ENCODE measurements around the gene UBTD1.

Gene UBTD1

DNA sequence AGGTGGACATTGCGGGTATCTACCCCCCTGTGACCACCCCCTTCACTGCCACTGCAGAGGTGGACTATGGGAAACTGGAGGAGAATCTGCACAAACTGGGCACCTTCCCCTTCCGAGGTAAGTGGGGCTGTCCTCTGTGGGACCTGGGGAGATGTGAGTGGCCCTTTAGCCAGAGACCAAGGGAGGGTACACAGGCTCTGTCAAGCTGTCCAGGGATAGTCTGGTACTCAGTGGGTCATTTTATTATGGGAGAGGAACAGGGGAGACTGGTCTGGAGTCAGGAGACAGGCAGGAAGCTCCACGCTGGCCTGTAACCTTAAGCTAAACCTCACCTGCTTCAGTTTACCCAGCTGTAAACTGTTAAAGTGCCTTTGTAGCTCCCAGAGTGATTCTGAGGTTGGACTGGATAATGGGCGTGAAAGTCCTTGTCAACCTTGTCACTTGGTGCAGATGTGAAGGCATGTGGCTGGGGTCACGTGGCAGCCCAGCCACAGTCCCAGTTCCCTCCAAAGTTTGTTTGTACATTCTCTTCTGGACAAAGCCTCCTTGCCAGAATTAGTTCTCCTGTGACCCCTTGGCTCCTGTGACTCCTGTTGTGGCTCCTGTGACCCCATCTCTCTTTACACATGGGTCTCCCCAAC is 86.2 kb downstream of the UBTD1 start:
- DNase-seq (ENCODE audit: low read depth): no peak

DNA sequence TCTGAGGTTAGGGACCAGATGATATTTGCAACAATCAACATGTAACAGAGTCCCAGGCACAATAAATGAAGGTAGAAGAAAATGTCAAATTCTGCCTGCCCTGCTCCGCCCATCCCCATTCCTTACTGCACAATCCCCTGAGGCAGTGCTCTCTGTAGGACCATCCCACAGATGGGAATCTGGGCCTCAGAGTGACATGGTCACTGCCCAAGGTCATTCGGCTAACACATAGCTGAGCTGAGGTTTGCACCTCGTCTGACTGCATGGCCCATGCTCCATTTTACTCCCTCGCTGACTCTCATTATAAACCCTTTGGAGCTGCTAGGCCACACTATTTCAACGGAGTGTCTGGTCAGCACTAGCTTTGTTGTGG is 86.7 kb downstream of the UBTD1 start:
- no peak for DNase-seq (ENCODE audit: low read depth)

DNA sequence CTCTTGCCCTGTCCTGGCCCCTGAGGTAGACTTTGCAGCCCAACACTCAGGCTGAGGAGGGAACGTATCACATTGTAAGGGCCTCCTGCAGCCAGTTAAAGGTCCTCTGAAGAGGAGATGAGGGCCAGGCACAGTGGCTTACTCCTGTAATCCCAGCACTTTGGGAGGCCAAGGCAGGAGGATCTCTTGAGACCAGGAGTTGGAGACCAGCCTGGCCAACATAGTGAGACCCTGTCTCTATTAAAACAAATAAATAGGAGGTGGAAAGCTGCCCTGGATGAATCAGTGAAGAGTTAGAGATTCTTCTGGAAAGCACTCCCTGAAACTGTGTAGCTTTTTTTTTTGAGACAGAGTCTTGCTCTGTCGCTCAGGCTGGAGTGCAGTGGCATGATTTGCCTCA is 88.5 kb downstream of the UBTD1 start:
- DNase-seq (ENCODE audit: low read depth): no peak

DNA sequence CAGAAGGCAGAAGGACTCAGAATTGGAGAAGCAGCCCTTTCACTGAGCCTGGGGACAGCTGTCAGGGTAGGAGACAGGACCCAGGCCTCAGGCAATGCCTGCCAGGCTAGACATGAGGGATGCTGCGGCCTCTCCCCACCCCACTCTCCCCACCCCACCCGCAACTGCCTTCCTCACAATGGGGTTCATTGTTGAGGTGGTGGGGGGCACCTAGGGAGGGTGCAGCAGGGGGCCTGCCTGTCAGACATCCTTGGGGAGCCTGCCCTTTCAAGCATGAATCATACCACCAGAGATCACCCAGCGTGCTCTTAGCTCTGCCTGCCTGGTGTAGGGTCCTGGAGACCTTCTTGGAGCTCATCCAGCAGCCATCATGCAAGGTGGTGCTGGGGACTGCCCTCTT is 90.8 kb downstream of the UBTD1 start, which contains the start of gene C10orf62:
Gene C10orf62, plus strand, starts transcription at position 243 of the 400 bp plus-strand sequence. CDS start 177 bp downstream, outside the sequence.
- no peak for DNase-seq (ENCODE audit: low read depth)

DNA sequence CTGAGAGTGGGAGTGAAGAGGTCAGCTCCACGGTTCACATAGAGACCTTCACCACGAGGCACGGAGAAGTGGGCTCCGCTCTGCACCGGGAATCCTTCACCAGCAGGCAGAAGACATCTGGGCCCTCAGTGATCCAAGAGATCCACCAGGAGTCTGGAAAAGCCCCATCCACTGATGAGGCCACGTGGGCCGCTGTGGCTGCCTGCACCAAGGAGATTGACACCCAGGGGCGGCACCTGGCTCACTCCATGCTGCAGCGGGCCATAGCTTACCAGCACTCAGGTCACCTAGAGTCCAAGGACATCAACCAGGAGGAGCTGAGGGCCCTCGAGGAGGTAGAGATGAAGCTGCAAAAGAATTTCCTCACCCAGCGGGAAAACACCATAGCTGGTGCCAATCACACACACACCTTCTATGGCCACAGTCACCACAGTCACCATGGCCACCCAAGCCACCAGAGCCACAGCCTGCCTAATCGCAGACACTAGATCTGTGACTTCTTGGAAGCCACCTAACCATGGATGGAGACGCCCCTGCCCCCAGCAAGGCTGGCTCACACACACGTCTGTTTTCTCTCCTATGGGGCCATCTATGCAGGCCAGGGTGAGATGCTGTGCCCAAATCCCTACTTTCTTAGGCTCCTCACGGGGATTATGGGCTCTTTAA is 91.5 kb downstream of the UBTD1 start:
- no peak for DNase-seq (ENCODE audit: low read depth)

DNA sequence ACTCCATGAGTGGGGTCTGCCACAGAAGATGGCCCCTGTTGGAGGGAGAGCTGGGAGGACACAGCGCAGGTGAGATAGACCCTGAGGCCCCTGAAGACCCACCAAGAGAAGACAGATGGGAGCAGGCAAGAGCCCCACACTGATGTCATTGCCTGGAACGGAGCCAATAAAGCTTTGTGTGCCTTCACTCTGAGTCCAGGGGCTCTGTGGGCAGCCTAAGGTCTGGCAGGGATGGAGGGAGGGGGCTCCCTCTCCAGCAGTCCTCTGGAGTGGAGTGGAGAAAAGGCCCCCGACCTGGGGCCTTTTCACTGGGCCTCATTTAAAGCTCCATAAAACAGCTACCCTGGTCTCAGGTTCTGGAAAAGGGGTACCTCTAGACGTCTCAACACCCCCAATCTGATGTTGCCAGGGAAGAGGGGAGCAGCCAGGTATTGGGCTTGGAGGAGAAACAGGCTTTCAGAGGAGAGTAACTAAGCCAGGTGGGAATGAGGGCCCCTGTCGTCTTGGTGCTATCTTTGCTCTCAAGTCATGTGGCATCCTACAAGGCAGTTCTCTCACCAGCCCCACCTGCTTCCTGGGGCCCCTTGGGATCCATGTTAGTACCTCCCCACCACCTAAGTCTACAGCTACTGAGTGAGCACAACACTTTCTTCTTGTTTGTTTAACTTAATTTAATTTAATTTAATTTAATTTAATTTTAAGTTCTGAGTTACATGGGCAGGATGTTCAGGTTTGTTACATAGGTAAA is 92.2 kb downstream of the UBTD1 start:
- no peak for DNase-seq (ENCODE audit: low read depth)

DNA sequence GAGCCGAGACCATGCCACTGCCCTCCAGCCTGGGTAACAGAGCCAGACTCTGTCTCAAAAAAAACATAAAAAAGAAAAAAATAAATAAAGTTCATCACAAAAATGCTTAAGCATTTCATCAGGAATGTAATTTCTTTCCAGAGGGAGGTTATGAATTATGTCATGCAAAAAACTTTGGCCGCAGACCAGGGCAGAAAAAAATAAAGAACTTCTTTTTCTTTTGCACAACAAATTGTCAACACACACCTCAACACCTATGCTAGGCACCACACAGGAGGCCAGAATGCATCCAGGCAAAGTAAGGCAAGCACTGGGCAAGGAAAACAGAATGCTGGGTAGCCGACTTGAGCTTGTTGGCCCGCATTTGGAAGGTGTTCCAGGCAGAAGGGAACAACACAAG is 94.7 kb downstream of the UBTD1 start:
- no peak for DNase-seq (ENCODE audit: low read depth)

DNA sequence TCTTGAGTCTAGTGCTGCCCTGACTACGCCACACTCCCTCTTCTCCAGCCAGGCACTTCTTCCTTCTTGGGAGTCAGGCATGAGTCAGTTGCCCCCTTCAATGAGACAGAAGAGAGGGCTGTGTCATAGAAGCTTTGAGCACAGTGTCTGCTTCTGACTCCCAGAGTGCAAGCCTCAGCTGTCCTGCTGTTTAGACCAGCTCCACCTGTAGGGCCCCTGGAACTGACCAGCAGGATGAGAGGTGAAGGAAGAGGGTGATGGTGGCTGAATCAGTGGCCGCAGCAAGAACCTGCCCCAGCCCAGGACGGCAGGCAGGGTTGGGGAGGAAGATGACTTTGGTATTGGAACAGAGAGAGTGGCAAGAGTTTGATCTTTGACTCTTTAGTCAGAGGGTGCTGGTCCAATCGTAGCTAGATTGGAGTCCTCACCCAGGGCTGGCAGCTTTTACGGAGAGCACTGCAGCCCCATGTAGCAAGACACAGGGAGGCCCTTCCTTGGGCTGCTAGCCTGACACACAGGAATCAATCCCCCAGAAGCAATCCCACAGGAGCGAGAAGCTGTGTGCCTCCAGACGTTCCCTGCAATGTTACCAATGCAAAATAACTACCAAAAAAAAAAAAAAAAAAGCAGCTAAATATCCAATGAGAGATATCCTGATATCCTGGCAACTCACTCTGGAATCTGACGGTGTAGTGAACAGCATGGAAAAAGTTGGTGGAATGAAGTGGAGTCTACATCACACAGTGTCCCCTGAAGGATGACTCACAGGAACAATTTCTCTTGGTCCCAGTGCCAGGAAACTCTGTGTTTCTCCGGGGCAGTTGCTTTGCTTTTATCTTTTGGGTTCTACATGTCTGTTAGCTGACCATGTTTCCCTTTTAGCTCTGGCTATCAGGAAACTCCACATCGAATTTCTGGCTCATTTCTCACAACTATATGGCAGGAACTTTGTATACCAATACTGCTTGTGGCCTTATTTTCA is 97.7 kb downstream of the UBTD1 start:
- no peak for DNase-seq (ENCODE audit: low read depth)

DNA sequence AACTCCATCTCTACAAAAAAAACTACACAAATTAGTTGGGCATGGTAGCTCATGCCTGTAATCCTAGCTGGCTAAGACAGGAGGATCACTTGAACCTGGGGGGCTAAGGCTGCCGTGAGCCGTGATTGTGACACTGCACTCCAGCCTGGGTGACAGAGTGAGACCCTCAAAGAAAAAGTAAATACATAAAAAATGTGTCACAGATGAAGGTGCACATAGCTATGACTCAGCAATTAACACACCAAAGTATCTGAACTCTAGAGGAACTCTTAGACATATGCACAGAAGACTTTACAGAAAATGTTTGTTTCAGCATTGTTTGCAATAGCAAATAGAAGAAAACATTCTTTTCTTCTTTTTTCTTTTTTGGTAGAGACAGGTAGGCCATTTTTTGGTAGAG is 99.1 kb downstream of the UBTD1 start:
- no peak for DNase-seq (ENCODE audit: low read depth)

DNA sequence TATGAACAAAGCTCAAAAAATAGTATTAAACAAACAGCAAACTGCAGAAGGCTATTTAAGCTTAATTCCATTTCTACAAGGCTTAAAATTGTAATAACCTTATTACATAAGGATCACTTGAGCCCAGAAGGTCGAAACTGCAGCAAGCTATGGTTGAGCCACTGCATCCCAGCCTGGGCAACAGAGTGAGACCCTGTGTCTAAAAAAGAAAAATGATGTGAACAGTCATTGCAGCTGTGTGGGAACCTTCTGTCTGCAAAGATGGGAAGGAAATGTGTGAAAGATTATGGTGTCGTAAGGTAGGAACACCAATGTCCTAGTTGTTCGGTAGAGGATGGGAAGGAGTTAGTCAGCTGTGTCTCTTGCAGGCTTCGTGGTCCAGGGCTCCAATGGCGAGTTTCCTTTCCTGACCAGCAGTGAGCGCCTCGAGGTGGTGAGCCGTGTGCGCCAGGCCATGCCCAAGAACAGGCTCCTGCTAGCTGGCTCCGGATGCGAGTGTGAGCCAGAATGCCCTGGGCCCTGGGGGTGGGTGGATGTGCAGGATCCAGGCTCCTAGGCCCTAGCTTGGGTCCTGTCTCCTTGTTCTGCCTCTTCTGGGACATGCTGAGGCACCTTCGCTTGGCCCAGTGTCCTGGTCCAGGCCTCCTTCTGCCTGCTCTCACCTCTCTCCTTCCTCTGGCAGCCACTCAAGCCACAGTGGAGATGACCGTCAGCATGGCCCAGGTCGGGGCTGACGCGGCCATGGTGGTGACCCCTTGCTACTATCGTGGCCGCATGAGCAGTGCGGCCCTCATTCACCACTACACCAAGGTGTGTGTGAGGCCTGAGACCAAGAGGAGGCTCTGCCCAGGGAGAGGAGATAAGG is 99.9 kb downstream of the UBTD1 start:
- no peak for DNase-seq (ENCODE audit: low read depth)

DNA sequence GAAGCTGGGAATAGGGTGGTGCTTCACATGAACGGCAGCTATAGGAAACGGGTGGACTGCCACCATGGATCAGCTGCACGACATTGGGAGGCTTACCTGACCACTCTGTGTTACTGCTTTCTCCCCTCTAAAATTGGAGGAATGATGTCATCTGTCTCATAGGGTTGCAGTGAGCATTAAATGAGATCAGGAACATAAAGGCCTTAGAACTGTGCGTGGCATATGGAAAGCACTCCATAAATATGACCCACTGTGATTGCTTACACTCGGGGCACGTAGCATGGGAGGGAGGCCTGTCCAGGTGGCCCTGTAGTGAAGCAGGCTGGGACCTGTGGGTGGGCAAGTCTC is 100.5 kb downstream of the UBTD1 start:
- no peak for DNase-seq (ENCODE audit: low read depth)

DNA sequence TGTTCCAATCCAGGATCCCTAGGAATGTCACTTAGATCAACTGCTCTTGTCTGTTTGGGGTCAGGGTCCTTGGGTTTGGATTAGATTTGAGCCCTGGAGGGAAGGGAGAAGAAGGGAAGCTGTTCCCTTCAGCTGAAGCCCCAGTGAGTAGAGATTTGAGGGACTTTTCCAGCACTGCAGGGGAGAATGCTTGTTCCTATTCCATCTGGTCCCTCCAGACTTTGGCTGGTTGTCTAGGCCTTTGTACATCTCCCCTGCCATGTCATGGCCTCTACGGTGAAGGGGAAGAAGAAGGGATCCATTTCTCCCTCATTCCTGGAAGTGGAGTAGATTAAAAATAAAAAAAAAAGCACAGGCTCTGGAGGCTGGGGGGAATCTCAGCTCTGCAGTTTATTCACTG is 101.9 kb downstream of the UBTD1 start:
- no peak for DNase-seq (ENCODE audit: low read depth)

DNA sequence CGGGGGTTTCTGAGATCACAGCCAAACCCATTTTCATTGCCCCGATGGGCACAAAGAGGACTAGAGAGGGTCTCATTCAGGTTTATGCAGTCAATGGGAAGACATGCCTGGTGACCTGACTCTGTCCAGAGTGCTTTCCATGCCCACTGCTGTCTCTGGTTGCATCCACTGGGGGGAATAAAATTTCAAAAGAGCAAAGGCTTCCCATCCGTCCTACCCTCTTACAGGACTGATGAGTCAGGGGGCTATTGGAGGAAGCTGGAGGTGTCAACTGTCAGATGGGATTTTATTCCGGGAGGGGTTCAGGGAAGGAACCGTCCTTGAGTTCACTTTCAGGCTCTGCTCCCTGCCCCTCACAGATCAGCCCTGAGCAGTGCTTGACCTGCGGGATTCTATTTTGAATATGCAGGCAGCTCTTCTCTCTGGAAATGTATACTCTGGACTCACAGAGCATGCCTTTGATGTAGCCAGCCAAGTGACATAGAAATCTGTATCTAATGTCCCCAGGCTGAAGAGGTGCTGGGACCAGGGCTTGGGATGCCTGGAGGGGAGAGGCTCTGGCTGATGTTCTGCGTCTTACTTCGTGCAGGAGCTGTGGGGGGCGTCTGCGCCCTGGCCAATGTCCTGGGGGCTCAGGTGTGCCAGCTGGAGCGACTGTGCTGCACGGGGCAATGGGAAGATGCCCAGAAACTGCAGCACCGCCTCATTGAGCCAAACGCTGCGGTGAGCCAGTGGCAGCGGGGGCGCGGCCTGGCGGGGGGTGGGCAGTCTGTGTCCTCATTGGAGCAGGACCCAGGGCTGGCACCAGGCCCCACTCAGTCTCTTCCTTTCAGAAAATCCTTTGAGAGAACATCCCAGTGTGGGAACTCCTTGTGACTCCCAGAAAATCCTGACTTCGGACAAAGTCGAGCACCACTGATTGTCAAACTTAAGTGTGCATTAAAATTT is 102.8 kb downstream of the UBTD1 start:
- DNase-seq (ENCODE audit: low read depth): no peak

DNA sequence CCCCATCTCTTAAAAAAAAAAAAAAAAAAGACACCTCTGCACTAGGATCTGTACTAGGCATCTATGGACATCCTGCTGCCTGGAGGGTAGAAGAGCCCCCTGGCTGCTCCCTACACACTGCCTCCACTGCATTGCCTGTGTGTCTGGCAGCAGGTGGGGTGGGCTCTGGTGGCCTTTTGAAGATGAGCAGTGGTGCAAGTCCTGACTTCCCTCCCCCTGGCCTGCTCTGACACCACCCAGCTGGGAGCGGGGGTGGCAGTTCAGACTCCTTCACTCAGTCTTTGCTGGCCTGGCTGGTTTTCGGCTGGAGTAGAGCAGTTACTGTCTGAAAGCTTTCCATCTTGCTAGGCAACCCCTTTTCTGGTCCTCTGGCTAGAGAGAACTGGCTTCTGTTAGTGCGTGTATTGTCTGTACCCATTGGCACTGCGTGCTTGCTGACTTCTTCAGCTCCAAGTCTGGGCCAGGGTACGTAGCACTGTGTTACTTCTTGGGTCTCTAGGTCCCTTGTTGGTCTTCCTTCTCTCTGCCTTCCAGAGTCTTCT is 108.4 kb downstream of the UBTD1 start:
- no peak for DNase-seq (ENCODE audit: low read depth)

DNA sequence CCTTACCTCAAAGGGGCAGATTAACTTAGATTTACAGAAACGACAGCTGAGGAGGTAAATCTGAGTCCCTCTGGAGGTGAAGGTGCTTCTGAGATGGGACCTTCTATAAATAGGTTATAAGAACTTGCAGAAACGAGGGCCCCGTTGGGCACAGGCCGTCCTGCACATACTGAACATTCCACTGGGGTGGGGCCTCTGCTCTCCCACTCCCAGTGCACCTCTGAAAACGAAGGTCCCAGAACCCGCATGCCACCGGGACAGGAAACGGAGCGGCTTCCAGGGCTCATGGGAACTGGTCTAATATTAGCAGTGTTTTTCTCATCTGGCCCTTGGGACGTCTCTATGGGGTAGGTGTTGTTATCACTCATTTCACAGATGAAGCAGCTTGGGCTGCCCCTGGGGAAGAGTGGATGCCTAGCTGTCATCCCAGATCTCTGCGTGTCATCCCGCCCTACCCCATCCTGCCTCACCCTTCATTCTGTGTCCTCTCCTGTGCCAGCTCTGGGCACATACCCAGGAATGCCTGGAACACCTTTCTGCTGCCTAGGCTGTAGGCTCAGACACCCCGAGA is 110.4 kb downstream of the UBTD1 start:
- DNase-seq (ENCODE audit: low read depth): no peak

DNA sequence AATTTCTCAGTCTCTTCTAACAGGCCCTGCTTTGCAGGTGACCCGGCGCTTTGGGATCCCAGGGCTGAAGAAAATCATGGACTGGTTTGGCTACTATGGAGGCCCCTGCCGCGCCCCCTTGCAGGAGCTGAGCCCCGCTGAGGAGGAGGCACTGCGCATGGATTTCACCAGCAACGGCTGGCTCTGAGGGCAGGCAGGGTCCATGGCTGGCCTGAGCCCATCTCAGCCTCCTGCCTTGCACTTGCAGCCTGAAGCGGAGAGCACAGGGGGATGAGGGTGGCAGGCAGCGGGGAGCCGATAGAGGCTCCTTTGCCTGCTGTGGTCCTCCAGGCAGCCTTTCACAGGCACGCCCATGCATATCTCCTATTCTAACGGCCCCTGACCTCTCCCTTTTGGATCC is 112.7 kb downstream of the UBTD1 start:
- DNase-seq (ENCODE audit: low read depth): no peak

DNA sequence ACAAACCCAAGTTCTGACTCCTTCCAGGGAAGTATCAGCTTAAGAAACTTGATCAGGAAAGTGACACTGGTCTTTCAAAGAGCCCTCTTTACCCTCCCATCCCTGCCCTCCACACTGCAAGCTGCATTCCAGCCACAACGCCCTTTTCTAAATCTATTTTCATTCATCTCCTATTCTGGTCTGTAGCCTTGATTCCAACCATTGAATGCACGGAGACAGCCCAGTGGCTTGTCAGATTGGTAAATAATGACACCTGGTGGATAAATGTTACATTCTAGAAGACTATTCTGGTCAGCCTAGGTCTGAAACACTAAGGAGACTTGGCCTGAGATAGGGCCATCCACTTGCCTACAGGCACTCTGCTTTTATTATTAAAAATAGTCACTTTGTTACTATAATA is 113.7 kb downstream of the UBTD1 start:
- no peak for DNase-seq (ENCODE audit: low read depth)

DNA sequence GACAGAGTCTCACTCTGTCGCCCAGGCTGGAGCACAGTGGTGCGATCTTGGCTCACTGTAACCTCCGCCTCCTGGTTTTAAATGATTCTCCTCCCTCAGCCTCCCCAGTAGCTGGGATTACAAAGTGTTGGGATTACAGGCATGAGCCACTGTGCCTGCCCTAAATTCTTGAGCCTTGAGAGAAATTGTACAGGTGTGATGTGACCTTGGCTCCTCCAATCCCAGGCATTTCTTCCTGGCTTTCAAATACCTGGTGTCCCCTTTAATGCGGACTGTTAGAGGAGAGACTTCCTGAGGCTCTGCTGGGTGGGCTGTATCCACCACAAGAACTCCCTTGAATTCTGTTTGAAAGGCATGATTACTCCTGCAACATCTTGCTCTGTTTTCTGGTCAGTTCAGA is 119.6 kb downstream of the UBTD1 start:
- DNase-seq (ENCODE audit: low read depth): no peak

DNA sequence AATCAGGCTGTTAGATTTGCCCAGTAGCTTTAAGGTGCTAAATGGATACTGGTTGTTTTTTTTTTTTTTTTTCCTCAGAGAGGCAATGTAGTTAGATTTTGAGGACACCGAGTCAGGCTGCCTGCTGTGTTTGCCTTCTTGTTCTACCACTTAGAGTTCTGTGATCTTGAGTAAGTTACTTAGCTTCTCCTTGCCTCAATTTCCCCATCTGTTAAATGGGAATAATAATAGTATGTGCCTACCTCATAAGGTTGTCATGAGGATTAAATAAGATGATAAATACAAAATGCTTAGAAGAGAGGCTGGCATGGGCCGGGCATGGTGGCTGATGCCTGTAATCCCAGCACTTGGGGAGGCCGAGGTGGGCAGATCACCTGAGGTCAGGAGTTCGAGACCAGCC is 120.0 kb downstream of the UBTD1 start:
- no peak for DNase-seq (ENCODE audit: low read depth)

Measured in activated T-helper 1 cell treated with Interleukin-2 at 50 U/mL for 16 hours (primary cell).